ENCODE data around the gene TFB2M.
"Not testable (repeated sequence)": the region's sequence is repeated elsewhere in the genome, so short reads cannot be mapped to it uniquely, and the experiment has no call there.

TFB2M gene

GRCh38 chr1:246591047-246591446 lies 25.0 kb upstream of the TFB2M start:
- no peak overlapping the region for H3K4me2 ChIP-seq (ENCODE audit: insufficient read depth, low read length)
- no peaks in the 10 kb centered on the region for H4K20me1 ChIP-seq (ENCODE audit: insufficient read depth, low read length)
- H3K27ac ChIP-seq (ENCODE audit: low read length): no peak overlapping the region
- peaks cover 34% of the 10 kb centered on the region for H3K79me2 ChIP-seq (ENCODE audit: insufficient read depth, low read length)
- peaks cover 23% of the 10 kb centered on the region for H3K36me3 ChIP-seq (ENCODE audit: insufficient read depth, low read length)
- ATAC-seq (ENCODE audit: insufficient read depth, low read depth) (no peak), DNase-seq (no peak)
- TF ChIP-seq EZH2 (IDR thresholded peaks at IDR 0.05; ENCODE audit: borderline replicate concordance, low read depth, low read length, severe bottlenecking) (no peak), CTCF (IDR thresholded peaks at IDR 0.05; ENCODE audit: borderline replicate concordance, extremely low read depth, low read length, poor library complexity, severe bottlenecking) (no peak)
- peaks cover 5% of the 10 kb centered on the region for H3K9me3 ChIP-seq (ENCODE audit: insufficient read depth, low read length, severe bottlenecking)
- H3K27me3 ChIP-seq (ENCODE audit: insufficient read depth, low read length, poor library complexity): no peaks in the 10 kb centered on the region
- no peak overlapping the region for H3K4me3 ChIP-seq (ENCODE audit: low read depth in 1 of 2, low read length in 2 of 2)
- no peak overlapping the region for H3K9ac ChIP-seq (ENCODE audit: low read depth, low read length)
- H2AFZ ChIP-seq (ENCODE audit: low read depth, low read length): no peak overlapping the region
- H3K4me1 ChIP-seq (ENCODE audit: insufficient read depth, low read length): no peaks in the 10 kb centered on the region

- H3K27ac ChIP-seq (ENCODE audit: low read length); H2AFZ ChIP-seq (ENCODE audit: low read depth, low read length); DNase-seq; H3K9me3 ChIP-seq (ENCODE audit: insufficient read depth, low read length, severe bottlenecking); H3K9ac ChIP-seq (ENCODE audit: low read depth, low read length); H4K20me1 ChIP-seq (ENCODE audit: insufficient read depth, low read length); H3K27me3 ChIP-seq (ENCODE audit: insufficient read depth, low read length, poor library complexity); H3K4me3 ChIP-seq (ENCODE audit: low read depth in 1 of 2, low read length in 2 of 2); ATAC-seq (ENCODE audit: insufficient read depth, low read depth); H3K4me2 ChIP-seq (ENCODE audit: insufficient read depth, low read length); H3K4me1 ChIP-seq (ENCODE audit: insufficient read depth, low read length): not testable (repeated sequence)
- peaks cover 14% of the 10 kb centered on the region for H3K36me3 ChIP-seq (ENCODE audit: insufficient read depth, low read length)
- peaks cover 40% of the 10 kb centered on the region for H3K79me2 ChIP-seq (ENCODE audit: insufficient read depth, low read length)
Measured at GRCh38 chr1:246589919-246590318, 23.9 kb upstream of the TFB2M start.

GRCh38 chr1:246588159-246588721 lies 22.2 kb upstream of the TFB2M start:
- TF ChIP-seq EZH2 (IDR thresholded peaks at IDR 0.05; ENCODE audit: borderline replicate concordance, low read depth, low read length, severe bottlenecking) (no peak), CTCF (IDR thresholded peaks at IDR 0.05; ENCODE audit: borderline replicate concordance, extremely low read depth, low read length, poor library complexity, severe bottlenecking) (no peak)
- H3K27me3 ChIP-seq (ENCODE audit: insufficient read depth, low read length, poor library complexity): no peaks in the 10 kb centered on the region
- H2AFZ ChIP-seq (ENCODE audit: low read depth, low read length): no peak overlapping the region
- H3K9ac ChIP-seq (ENCODE audit: low read depth, low read length): no peak overlapping the region
- H4K20me1 ChIP-seq (ENCODE audit: insufficient read depth, low read length): peaks cover 2% of the 10 kb centered on the region; the same call in 1 of the 2 replicates
- H3K79me2 ChIP-seq (ENCODE audit: insufficient read depth, low read length): peaks cover 56% of the 10 kb centered on the region
- H3K36me3 ChIP-seq (ENCODE audit: insufficient read depth, low read length): peaks cover 20% of the 10 kb centered on the region
- no peak overlapping the region for H3K4me2 ChIP-seq (ENCODE audit: insufficient read depth, low read length)
- H3K4me3 ChIP-seq (ENCODE audit: low read depth in 1 of 2, low read length in 2 of 2): no peak overlapping the region
- H3K4me1 ChIP-seq (ENCODE audit: insufficient read depth, low read length): no peaks in the 10 kb centered on the region
- H3K9me3 ChIP-seq (ENCODE audit: insufficient read depth, low read length, severe bottlenecking): peaks cover 5% of the 10 kb centered on the region
- ATAC-seq (ENCODE audit: insufficient read depth, low read depth) (no peak), DNase-seq (no peak)
- no peak overlapping the region for H3K27ac ChIP-seq (ENCODE audit: low read length)

- Histone ChIP-seq H2AFZ (ENCODE audit: low read depth, low read length) (no peak overlapping the region), H3K4me3 (ENCODE audit: low read depth in 1 of 2, low read length in 2 of 2) (no peak overlapping the region), H3K9me3 (ENCODE audit: insufficient read depth, low read length, severe bottlenecking) (peaks cover 5% of the 10 kb centered on the region), H3K36me3 (ENCODE audit: insufficient read depth, low read length) (peaks cover 23% of the 10 kb centered on the region), H3K4me2 (ENCODE audit: insufficient read depth, low read length) (no peak overlapping the region), H3K27ac (ENCODE audit: low read length) (no peak overlapping the region), H3K9ac (ENCODE audit: low read depth, low read length) (no peak overlapping the region), H3K79me2 (ENCODE audit: insufficient read depth, low read length) (peaks cover 62% of the 10 kb centered on the region), H3K4me1 (ENCODE audit: insufficient read depth, low read length) (no peaks in the 10 kb centered on the region), H3K27me3 (ENCODE audit: insufficient read depth, low read length, poor library complexity) (no peaks in the 10 kb centered on the region), H4K20me1 (ENCODE audit: insufficient read depth, low read length) (peaks cover 5% of the 10 kb centered on the region; the same call in 1 of the 2 replicates)
- DNase-seq (no peak), ATAC-seq (ENCODE audit: insufficient read depth, low read depth) (no peak)
- TF ChIP-seq EZH2 (IDR thresholded peaks at IDR 0.05; ENCODE audit: borderline replicate concordance, low read depth, low read length, severe bottlenecking): no peak
- no peak for TF ChIP-seq CTCF (IDR thresholded peaks at IDR 0.05; ENCODE audit: borderline replicate concordance, extremely low read depth, low read length, poor library complexity, severe bottlenecking)
Measured at GRCh38 chr1:246587606-246588005, 21.5 kb upstream of the TFB2M start.

All from DND-41 (cell line).